Right atrium auricular region (tissue), 2 donors: ENCODE measurements around the gene RIOK2. TPM values are rescaled to one million over a fixed set of nuclear protein-coding genes. Genes with fewer than 3 reads are reported as not detected.

ENCODE experiments used
- DNase-seq: peaks from one replicate; pipeline ENCODE4 v3.0.0-alpha.2; 2019; ENCODE audit warnings: low spot score
- H3K27ac ChIP-seq, 2 donors: fragments of 200-600 bp; sonication (generic); 1 replicate in 1 of 2; 2 replicates in 1 of 2; pipeline ENCODE4 v1.5.1; 2016 to 2019
- H3K27me3 ChIP-seq, 2 donors: fragments of 200-600 bp; sonication (generic); one replicate each; pipeline versions ENCODE4 v1.5.1 to v1.6.0; 2017 to 2019
- H3K36me3 ChIP-seq: fragments of 200-600 bp; sonication (generic); one replicate; pipeline ENCODE4 v1.5.1; 2016
- H3K4me1 ChIP-seq, 2 donors: fragments of 200-600 bp; sonication (generic); one replicate each; pipeline versions ENCODE4 v1.5.1 to v1.6.0; 2017 to 2019
- H3K4me3 ChIP-seq, 2 donors: fragments of 200-600 bp; sonication (generic); 1 replicate in 1 of 2; 2 replicates in 1 of 2; pipeline ENCODE4 v1.5.1; 2017 to 2019; ENCODE audit warnings: mild to moderate bottlenecking in 1 of 2, moderate library complexity in 1 of 2
- H3K9me3 ChIP-seq, 2 donors: fragments of 200-600 bp; sonication (generic); one replicate each; pipeline ENCODE4 v1.5.1; 2019
- total RNA-seq, 2 donors: library from RNA; depleted of rRNA; stranded (reverse); fragments of >200 nt; gene quantifications; one replicate each; pipeline ENCODE4 v1.1.0, GENCODE V29; 2016
- TF ChIP-seq, protein P1 (sequence below), 2 donors: fragments of 200-600 bp; sonication (generic); IDR thresholded peaks; one replicate each; pipeline ENCODE4 v1.5.1; 2019; ENCODE audit warnings: antibody characterized with exemption in 2 of 2

Gene RIOK2
- total RNA-seq, 2 donors from 2014 or later, result 19.2 to 20.4 TPM

DNA sequence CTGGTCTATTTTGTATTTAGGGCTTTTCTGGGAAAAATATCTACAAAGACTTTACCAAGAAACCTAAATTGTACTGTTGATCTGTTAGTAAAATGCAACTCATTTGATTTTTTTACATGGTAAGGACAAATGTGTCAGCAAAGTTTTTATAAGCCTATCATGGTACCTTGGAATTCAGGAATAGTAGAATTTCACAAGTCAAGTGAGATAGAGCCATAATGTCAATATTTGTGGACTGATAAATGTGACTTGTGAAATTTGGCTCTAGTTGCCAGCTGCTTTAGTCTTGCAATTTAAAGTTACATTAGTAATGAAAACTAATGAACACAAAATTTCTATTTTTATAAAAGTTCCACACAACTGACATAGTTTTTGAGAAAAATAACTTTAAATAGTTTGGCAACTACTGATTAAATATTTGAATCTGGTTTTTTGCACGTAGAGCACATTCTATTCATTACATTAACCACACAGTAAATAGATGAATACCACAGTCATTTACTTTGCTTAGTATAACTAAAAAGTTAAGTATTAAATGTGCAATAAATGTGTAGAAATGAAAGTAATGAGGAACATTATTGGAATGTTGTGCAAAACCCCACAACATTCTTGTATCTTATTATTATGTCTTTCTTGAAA lies 41.2 kb upstream of the RIOK2 start:
- Histone ChIP-seq H3K4me1 (no peaks in the 10 kb centered on the region), H3K27me3 (no peaks in the 10 kb centered on the region), H3K36me3 (no peaks in the 10 kb centered on the region), H3K27ac (no peak overlapping the region), H3K9me3 (no peaks in the 10 kb centered on the region), H3K4me3 (no peak overlapping the region)
- TF ChIP-seq, protein P1, sequence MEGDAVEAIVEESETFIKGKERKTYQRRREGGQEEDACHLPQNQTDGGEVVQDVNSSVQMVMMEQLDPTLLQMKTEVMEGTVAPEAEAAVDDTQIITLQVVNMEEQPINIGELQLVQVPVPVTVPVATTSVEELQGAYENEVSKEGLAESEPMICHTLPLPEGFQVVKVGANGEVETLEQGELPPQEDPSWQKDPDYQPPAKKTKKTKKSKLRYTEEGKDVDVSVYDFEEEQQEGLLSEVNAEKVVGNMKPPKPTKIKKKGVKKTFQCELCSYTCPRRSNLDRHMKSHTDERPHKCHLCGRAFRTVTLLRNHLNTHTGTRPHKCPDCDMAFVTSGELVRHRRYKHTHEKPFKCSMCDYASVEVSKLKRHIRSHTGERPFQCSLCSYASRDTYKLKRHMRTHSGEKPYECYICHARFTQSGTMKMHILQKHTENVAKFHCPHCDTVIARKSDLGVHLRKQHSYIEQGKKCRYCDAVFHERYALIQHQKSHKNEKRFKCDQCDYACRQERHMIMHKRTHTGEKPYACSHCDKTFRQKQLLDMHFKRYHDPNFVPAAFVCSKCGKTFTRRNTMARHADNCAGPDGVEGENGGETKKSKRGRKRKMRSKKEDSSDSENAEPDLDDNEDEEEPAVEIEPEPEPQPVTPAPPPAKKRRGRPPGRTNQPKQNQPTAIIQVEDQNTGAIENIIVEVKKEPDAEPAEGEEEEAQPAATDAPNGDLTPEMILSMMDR (IDR thresholded peaks at IDR 0.05), result no peak
- no peak for DNase-seq

DNA sequence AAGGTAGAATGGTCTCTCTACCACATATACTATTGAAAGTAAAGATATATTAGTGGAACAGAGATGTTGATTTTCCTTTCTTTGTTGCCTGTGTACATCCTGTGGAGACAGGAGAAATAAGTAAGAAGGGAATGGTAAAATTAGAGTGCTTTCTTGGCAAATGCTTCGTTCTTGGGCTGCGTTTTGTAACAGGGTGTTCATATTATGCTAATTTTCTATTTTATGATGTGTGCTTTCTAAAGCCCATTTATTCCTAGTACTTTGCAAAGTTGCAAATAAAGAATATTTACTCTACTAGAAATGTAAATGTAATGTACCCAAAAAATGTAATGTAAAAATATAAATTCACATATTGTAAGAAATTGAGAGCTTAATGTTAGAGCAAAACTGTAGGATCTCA lies 40.5 kb upstream of the RIOK2 start:
- TF ChIP-seq, protein P1 (IDR thresholded peaks at IDR 0.05), result no peak
- no peak for DNase-seq
- Histone ChIP-seq H3K36me3 (no peaks in the 10 kb centered on the region), H3K27me3 (no peaks in the 10 kb centered on the region), H3K9me3 (no peaks in the 10 kb centered on the region), H3K4me3 (no peak overlapping the region), H3K4me1 (no peaks in the 10 kb centered on the region), H3K27ac (no peak overlapping the region)

DNA sequence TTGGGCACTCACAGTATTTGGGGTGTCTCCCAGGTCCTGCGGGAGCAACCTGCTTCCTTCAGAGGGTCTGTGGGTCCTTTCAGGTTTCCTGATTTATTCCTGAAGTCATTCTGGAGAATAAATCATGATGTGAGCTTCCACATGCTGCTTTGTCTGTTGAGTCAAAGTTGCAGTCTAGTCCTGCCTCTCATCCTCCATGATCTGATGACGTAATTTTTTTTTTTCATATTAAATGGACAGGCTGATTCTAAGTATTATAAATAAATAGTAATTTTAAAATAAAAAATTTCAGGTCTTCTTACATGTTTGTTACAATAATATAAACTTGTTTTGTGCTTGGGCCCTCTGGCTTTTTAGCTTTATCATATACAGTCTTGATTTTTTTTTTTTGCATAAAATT lies 26.3 kb upstream of the RIOK2 start:
- H3K27ac ChIP-seq, result no peak overlapping the region
- no peak overlapping the region for H3K4me3 ChIP-seq
- no peaks in the 10 kb centered on the region for H3K27me3 ChIP-seq
- no peak for DNase-seq
- no peaks in the 10 kb centered on the region for H3K36me3 ChIP-seq
- TF ChIP-seq, protein P1 (IDR thresholded peaks at IDR 0.05), result no peak
- no peaks in the 10 kb centered on the region for H3K4me1 ChIP-seq
- H3K9me3 ChIP-seq, result peaks cover 0 to 18% of the 10 kb centered on the region in 2 donors

DNA sequence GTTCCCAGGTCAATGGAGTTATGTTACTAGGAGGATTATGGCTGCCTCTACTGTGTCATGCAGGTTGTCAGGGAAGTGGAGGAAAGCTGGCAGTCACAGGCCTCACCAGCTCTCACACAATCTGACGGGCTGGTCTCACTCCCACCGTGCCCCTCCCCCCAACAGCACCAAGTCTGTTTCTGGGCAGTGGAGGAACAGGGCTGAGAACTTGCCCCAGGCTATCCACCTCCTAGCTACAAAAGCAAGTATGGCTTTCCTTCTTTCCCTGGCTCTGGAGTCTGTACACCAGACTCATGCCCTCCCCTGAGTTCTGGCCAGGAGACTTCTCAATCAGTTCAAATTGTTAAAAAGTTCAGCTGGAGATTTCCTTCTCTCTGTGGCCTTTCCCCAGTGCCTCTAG lies 25.7 kb upstream of the RIOK2 start:
- no peaks in the 10 kb centered on the region for H3K36me3 ChIP-seq
- no peak for DNase-seq
- peaks cover 0 to 12% of the 10 kb centered on the region in 2 donors for H3K9me3 ChIP-seq
- TF ChIP-seq, protein P1 (IDR thresholded peaks at IDR 0.05), result no peak
- H3K4me3 ChIP-seq, result no peak overlapping the region
- no peaks in the 10 kb centered on the region for H3K27me3 ChIP-seq
- no peak overlapping the region for H3K27ac ChIP-seq
- H3K4me1 ChIP-seq, result no peaks in the 10 kb centered on the region

DNA sequence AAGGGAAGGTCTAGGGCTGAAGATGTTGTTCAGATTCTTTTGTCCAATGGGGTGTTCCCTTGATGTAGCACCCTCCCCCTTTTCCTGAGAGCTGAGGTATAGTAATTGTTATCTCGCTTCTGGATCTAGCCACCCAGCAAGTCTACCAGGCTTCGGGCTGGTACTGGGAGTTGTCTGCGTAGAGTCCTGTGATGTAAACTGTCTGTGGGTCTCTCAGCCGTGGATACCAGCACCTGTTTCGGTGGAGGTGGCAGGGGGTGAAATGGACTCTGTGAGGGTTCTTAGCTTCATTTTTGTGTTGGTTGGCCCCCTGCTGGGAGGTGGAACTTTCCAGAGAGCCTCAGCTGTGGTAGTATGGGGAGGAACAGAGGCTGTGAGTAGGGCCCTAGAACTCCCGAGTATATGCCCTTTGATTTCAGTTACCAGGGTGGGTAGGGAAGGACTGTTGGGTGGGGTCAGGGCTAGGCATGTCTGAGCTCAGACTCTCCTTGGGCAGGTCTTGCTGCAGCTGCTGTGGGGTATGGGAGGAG lies 25.2 kb upstream of the RIOK2 start:
- Histone ChIP-seq H3K36me3 (no peaks in the 10 kb centered on the region), H3K4me1 (no peaks in the 10 kb centered on the region), H3K9me3 (peaks cover 0 to 8% of the 10 kb centered on the region in 2 donors), H3K27ac (no peak overlapping the region), H3K4me3 (no peak overlapping the region), H3K27me3 (no peaks in the 10 kb centered on the region)
- TF ChIP-seq, protein P1 (IDR thresholded peaks at IDR 0.05), result no peak
- DNase-seq, result no peak

DNA sequence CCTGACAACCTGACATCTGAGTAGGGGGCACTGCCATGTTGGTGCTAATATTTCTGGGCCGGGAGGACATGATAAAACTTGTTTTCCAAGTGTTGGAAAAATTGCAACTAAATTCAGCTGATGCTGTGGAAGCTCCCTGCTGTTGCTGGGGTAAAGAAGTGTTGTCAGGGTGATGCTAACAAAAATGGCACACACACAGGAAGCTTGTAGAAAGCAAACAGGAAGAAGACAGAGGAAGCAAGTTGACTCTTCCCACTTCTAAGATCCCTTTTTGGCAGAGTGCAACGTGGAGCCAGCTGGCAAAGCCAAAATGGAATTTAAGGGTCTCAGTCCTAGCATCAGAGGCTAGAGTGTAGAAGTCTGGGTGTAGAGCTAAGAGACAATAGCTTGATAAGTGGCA lies 11.3 kb upstream of the RIOK2 start:
- no peak overlapping the region for H3K27ac ChIP-seq
- H3K4me1 ChIP-seq, result no peaks in the 10 kb centered on the region
- H3K36me3 ChIP-seq, result no peaks in the 10 kb centered on the region
- no peak overlapping the region for H3K4me3 ChIP-seq
- DNase-seq, result no peak
- no peaks in the 10 kb centered on the region for H3K27me3 ChIP-seq
- TF ChIP-seq, protein P1 (IDR thresholded peaks at IDR 0.05), result no peak
- peaks cover 0 to 13% of the 10 kb centered on the region in 2 donors for H3K9me3 ChIP-seq
